Osteoblast (primary cell): ENCODE results near the gene WNK2. TPM values are rescaled to one million over a fixed set of nuclear protein-coding genes. Genes with fewer than 3 reads are reported as not detected.
A peak's percentile ranks its signal among the peaks of the same experiment; 100 is the strongest.

Experiments
- DNase-seq: peaks from one replicate; pipeline ENCODE4 v3.0.0; 2011; ENCODE audit warnings: low spot score, mixed read lengths; ENCODE audit not compliant: insufficient read length; ENCODE audit errors: missing footprints
- H2AFZ ChIP-seq: 2 replicates; pipeline ENCODE4 v1.6.0; 2011; ENCODE audit warnings: mild to moderate bottlenecking, low read length
- H3K27ac ChIP-seq: 2 replicates; pipeline ENCODE4 v1.5.1; 2011; ENCODE audit warnings: mild to moderate bottlenecking, low read depth, low read length, moderate library complexity
- H3K27me3 ChIP-seq: 2 replicates; pipeline ENCODE4 v1.6.0; 2012; ENCODE audit warnings: mild to moderate bottlenecking, control low read depth, inconsistent platforms, low read length, moderate library complexity; ENCODE audit not compliant: insufficient read depth
- H3K36me3 ChIP-seq: 2 replicates; pipeline ENCODE4 v1.5.1; 2011; ENCODE audit warnings: mild to moderate bottlenecking, low read length, control low read depth, moderate library complexity; ENCODE audit not compliant: insufficient read depth
- H3K4me1 ChIP-seq: 2 replicates; pipeline ENCODE4 v1.5.1; 2011; ENCODE audit warnings: mild to moderate bottlenecking, low read length, control low read depth, moderate library complexity; ENCODE audit not compliant: insufficient read depth
- H3K4me2 ChIP-seq: 2 replicates; pipeline ENCODE4 v1.6.0; 2011; ENCODE audit warnings: mild to moderate bottlenecking, low read length; ENCODE audit not compliant: insufficient read depth
- H3K4me3 ChIP-seq: fragments of 200-600 bp; sonication (generic); 3 replicates; pipeline ENCODE4 v1.5.1; 2012; ENCODE audit warnings: mild to moderate bottlenecking, low read length, inconsistent platforms; ENCODE audit not compliant: insufficient read depth
- H3K79me2 ChIP-seq: 2 replicates; pipeline ENCODE4 v1.6.0; 2012; ENCODE audit warnings: mild to moderate bottlenecking, low read length, control low read depth, inconsistent platforms; ENCODE audit not compliant: insufficient read depth
- H3K9me3 ChIP-seq: 2 replicates; pipeline ENCODE4 v1.5.1; 2011; ENCODE audit warnings: low read depth, low read length, control low read depth
- H4K20me1 ChIP-seq: 2 replicates; pipeline ENCODE4 v1.6.0; 2012; ENCODE audit warnings: mild to moderate bottlenecking, low read length, control low read depth; ENCODE audit not compliant: insufficient read depth
- total RNA-seq: library from RNA; depleted of rRNA; stranded (reverse); fragments of >200 nt; gene quantifications from 2 replicates; pipeline ENCODE4 v1.2.3, GENCODE V29; 2012
- TF ChIP-seq, protein P1 (sequence below): IDR thresholded peaks from 2 replicates; pipeline ENCODE4 v1.5.1; 2011; ENCODE audit warnings: mild to moderate bottlenecking, low read depth, low read length, moderate library complexity; ENCODE audit errors: extremely low read depth

Gene WNK2
- total RNA-seq, 1 donor = not detected

GRCh38 chr9:93149361-93149760 lies 34.6 kb upstream of the WNK2 start:
- Histone ChIP-seq H3K36me3 (no peaks in the 10 kb centered on the region), H3K4me3 (no peak overlapping the region), H4K20me1 (no peaks in the 10 kb centered on the region), H3K27me3 (no peaks in the 10 kb centered on the region), H3K9me3 (no peaks in the 10 kb centered on the region), H3K4me2 (peak overlapping the region; percentile 19), H3K4me1 (no peaks in the 10 kb centered on the region), H3K27ac (no peak overlapping the region), H3K79me2 (no peaks in the 10 kb centered on the region), H2AFZ (no peak overlapping the region)
- peak; percentile 83 for DNase-seq
- TF ChIP-seq, protein P1, sequence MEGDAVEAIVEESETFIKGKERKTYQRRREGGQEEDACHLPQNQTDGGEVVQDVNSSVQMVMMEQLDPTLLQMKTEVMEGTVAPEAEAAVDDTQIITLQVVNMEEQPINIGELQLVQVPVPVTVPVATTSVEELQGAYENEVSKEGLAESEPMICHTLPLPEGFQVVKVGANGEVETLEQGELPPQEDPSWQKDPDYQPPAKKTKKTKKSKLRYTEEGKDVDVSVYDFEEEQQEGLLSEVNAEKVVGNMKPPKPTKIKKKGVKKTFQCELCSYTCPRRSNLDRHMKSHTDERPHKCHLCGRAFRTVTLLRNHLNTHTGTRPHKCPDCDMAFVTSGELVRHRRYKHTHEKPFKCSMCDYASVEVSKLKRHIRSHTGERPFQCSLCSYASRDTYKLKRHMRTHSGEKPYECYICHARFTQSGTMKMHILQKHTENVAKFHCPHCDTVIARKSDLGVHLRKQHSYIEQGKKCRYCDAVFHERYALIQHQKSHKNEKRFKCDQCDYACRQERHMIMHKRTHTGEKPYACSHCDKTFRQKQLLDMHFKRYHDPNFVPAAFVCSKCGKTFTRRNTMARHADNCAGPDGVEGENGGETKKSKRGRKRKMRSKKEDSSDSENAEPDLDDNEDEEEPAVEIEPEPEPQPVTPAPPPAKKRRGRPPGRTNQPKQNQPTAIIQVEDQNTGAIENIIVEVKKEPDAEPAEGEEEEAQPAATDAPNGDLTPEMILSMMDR = no peak

- H3K27ac ChIP-seq = no peak overlapping the region
- no peaks in the 10 kb centered on the region for H3K36me3 ChIP-seq
- no peak for DNase-seq
- TF ChIP-seq, protein P1 = no peak
- no peak overlapping the region for H3K4me3 ChIP-seq
- H3K9me3 ChIP-seq = no peaks in the 10 kb centered on the region
- H3K27me3 ChIP-seq = no peaks in the 10 kb centered on the region
- H4K20me1 ChIP-seq = no peaks in the 10 kb centered on the region
- no peak overlapping the region for H2AFZ ChIP-seq
- H3K4me1 ChIP-seq = no peaks in the 10 kb centered on the region
- no peak overlapping the region for H3K4me2 ChIP-seq
- no peaks in the 10 kb centered on the region for H3K79me2 ChIP-seq
Measured at GRCh38 chr9:93151097-93151784, 32.7 kb upstream of the WNK2 start.

DNA sequence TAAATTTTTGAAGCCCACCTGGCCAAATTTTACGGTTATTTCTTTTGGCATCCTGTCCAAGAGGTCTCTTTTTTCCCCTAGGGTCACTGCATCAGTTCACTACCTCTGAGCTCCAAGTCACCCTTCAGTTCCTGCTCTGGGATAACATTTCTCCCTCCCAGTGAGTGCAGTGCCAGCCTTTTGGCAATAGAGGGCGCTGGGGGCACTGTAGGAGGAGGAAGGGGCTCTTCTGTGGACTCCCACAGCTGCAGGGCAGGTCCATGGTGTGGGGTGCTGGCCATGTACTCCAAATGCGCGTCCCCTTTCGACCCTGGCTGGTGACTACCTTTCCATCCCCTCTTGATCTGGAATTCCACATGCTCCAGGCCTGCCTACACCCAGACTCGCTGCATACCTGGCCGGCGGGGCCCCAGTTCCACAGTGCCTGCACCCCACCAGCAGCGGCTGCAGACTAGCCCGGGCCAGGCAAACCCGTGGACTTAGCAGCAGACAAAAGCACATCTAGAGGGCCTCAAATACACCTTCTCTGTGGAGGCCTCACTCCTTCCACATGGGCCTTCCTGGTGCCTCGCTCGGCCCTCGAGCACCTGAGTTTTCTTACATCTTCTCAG lies 29.5 kb upstream of the WNK2 start:
- DNase-seq = peak; percentile 92

More for the DNA sequence above, 29.5 kb upstream of the WNK2 start:
- TF ChIP-seq, protein P1 = peak; percentile 64
- Histone ChIP-seq H4K20me1 (no peaks in the 10 kb centered on the region), H3K36me3 (no peaks in the 10 kb centered on the region), H3K9me3 (no peaks in the 10 kb centered on the region), H3K4me1 (peaks cover under 1% of the 10 kb centered on the region), H3K4me3 (no peak overlapping the region), H3K27me3 (no peaks in the 10 kb centered on the region), H3K79me2 (no peaks in the 10 kb centered on the region), H3K4me2 (no peak overlapping the region), H2AFZ (no peak overlapping the region), H3K27ac (no peak overlapping the region)
